ENCODE measurements around the gene FAM241A.

DNA sequence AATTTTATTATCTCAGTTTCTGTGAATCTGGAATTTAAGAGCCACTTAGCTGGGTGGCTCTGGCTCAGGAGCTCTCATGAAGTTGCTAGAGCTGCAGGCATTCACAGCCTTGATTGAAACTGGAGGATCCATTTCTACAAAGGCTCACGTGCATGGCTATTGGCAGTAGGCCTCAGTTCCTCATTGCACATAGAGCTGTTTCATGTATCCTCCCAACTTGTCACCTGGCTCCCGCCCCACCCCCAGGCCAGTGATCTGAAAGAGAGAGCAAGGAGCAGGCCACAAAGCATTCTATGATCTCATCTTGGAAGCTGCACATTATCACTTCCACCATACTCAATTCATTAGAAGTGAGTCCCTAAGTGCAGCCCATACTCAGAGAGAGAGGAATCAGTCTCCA, 67.8 kb downstream of the FAM241A start:
- TF ChIP-seq CTCF (IDR thresholded peaks at IDR 0.05; ENCODE audit: low read depth, low read length) = no peak
- TF ChIP-seq EZH2phosphoT487 (IDR thresholded peaks at IDR 0.05; ENCODE audit: low read depth) = no peak

Data from OCI-LY3 (cell line).